ENCODE results near the gene MS4A14. TPM values are rescaled to one million over a fixed set of nuclear protein-coding genes. Genes with fewer than 3 reads are reported as not detected.

Gene MS4A14
- total RNA-seq, 1 experiment from 2014 or later: not detected

DNA sequence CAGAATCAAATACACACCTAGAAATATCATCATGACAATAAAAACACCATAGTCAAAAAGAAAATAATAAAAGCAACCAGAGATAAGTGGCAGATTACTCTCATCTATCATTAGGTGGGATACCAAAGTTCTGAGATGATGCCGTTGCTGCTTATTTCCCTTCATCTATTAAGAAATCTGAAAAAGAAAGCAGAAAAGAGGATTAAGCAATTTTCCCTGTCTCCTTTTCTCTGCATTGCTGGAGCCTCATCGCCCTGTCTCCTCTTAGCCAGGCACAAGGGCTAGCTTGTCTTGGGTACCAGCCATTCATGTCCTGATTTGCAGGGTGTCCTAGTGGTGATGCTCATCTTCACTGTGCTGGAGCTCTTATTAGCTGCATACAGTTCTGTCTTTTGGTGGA, 3.9 kb upstream of the MS4A14 start:
- ChIA-PET CTCF (no interaction called here), POLR2A (no interaction called here)
- Histone ChIP-seq H3K27ac (ENCODE audit: low read length) (no peak overlapping the region), H3K36me3 (ENCODE audit: control insufficient read depth, insufficient read depth, low read length) (no peaks in the 10 kb centered on the region), H3K4me1 (ENCODE audit: control insufficient read depth, insufficient read depth, low read length) (no peaks in the 10 kb centered on the region), H3K4me3 (ENCODE audit: low read depth in 2 of 2, low read length in 2 of 2) (no peak overlapping the region), H3K9me3 (ENCODE audit: control insufficient read depth, insufficient read depth, low read depth, low read length) (no peaks in the 10 kb centered on the region), H3K27me3 (ENCODE audit: control insufficient read depth, insufficient read depth, low read length) (no peaks in the 10 kb centered on the region)
- DNase-seq (ENCODE audit: low read depth, low spot score): no peak
- no peak for ATAC-seq
- in situ Hi-C loops (cut with HindIII; ENCODE audit: low pct_unique_long_range_greater_than_20kb, low sequenced_read_pairs) (no loop called here), intact Hi-C loops (cut with micrococcal nuclease; ENCODE audit: unreplicated experiment) (no loop called here)
- no TSS peak for BruUV-seq (replicated peaks)
- TF ChIP-seq, protein P1, sequence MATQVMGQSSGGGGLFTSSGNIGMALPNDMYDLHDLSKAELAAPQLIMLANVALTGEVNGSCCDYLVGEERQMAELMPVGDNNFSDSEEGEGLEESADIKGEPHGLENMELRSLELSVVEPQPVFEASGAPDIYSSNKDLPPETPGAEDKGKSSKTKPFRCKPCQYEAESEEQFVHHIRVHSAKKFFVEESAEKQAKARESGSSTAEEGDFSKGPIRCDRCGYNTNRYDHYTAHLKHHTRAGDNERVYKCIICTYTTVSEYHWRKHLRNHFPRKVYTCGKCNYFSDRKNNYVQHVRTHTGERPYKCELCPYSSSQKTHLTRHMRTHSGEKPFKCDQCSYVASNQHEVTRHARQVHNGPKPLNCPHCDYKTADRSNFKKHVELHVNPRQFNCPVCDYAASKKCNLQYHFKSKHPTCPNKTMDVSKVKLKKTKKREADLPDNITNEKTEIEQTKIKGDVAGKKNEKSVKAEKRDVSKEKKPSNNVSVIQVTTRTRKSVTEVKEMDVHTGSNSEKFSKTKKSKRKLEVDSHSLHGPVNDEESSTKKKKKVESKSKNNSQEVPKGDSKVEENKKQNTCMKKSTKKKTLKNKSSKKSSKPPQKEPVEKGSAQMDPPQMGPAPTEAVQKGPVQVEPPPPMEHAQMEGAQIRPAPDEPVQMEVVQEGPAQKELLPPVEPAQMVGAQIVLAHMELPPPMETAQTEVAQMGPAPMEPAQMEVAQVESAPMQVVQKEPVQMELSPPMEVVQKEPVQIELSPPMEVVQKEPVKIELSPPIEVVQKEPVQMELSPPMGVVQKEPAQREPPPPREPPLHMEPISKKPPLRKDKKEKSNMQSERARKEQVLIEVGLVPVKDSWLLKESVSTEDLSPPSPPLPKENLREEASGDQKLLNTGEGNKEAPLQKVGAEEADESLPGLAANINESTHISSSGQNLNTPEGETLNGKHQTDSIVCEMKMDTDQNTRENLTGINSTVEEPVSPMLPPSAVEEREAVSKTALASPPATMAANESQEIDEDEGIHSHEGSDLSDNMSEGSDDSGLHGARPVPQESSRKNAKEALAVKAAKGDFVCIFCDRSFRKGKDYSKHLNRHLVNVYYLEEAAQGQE (IDR thresholded peaks at IDR 0.05; ENCODE audit: insufficient read depth in 1 of 2, low read depth in 2 of 2, low read length in 1 of 2): no peak
- TF ChIP-seq SIN3A (IDR thresholded peaks at IDR 0.05; ENCODE audit: borderline replicate concordance, insufficient read depth, low read depth, low read length): no peak
- no peak for TF ChIP-seq TCF7L2 (IDR thresholded peaks at IDR 0.05; ENCODE audit: low read depth, low read length)
- no peak for TF ChIP-seq CTCF (IDR thresholded peaks at IDR 0.05)
- TF ChIP-seq POLR2AphosphoS5 (IDR thresholded peaks at IDR 0.05; ENCODE audit: low read depth, low read length): no peak

GRCh38 chr11:60393016-60393415, 3.2 kb upstream of the MS4A14 start:
- TF ChIP-seq, protein P1 (IDR thresholded peaks at IDR 0.05; ENCODE audit: insufficient read depth in 1 of 2, low read depth in 2 of 2, low read length in 1 of 2): no peak
- TF ChIP-seq TCF7L2 (IDR thresholded peaks at IDR 0.05; ENCODE audit: low read depth, low read length) (no peak), POLR2AphosphoS5 (IDR thresholded peaks at IDR 0.05; ENCODE audit: low read depth, low read length) (no peak), SIN3A (IDR thresholded peaks at IDR 0.05; ENCODE audit: borderline replicate concordance, insufficient read depth, low read depth, low read length) (no peak), CTCF (IDR thresholded peaks at IDR 0.05) (no peak)
- Histone ChIP-seq H3K4me1 (ENCODE audit: control insufficient read depth, insufficient read depth, low read length) (no peaks in the 10 kb centered on the region), H3K27ac (ENCODE audit: low read length) (no peak overlapping the region), H3K36me3 (ENCODE audit: control insufficient read depth, insufficient read depth, low read length) (no peaks in the 10 kb centered on the region), H3K4me3 (ENCODE audit: low read depth in 2 of 2, low read length in 2 of 2) (no peak overlapping the region), H3K27me3 (ENCODE audit: control insufficient read depth, insufficient read depth, low read length) (no peaks in the 10 kb centered on the region), H3K9me3 (ENCODE audit: control insufficient read depth, insufficient read depth, low read depth, low read length) (no peaks in the 10 kb centered on the region)
- in situ Hi-C loops (cut with HindIII; ENCODE audit: low pct_unique_long_range_greater_than_20kb, low sequenced_read_pairs) (no loop called here), intact Hi-C loops (cut with micrococcal nuclease; ENCODE audit: unreplicated experiment) (no loop called here)
- ChIA-PET CTCF (no interaction called here), POLR2A (no interaction called here)
- BruUV-seq (replicated peaks): no TSS peak
- ATAC-seq: no peak
- no peak for DNase-seq (ENCODE audit: low read depth, low spot score)
